GM21423 (cell line): ENCODE results near the gene HEATR5A.
"Not testable (repeated sequence)": the region's sequence is repeated elsewhere in the genome, so short reads cannot be mapped to it uniquely, and the experiment has no call there.

Source experiments
- ATAC-seq: cut with Tn5 transposase; IDR thresholded peaks from one replicate; pipeline ENCODE4 v1.9.1; 2021; ENCODE audit warnings: mild to moderate bottlenecking, moderate library complexity; ENCODE audit not compliant: unreplicated experiment

HEATR5A gene

GRCh38 chr14:31287294-31287972, 132.9 kb downstream of the HEATR5A start:
- no peak for ATAC-seq

- ATAC-seq: no peak
Observed at GRCh38 chr14:31286456-31287293, 133.7 kb downstream of the HEATR5A start.

- ATAC-seq: no peak
Observed at GRCh38 chr14:31283578-31284252, 136.6 kb downstream of the HEATR5A start.

GRCh38 chr14:31283153-31283552, 137.2 kb downstream of the HEATR5A start:
- ATAC-seq: no peak

GRCh38 chr14:31280871-31281220, 139.5 kb downstream of the HEATR5A start:
- ATAC-seq: no peak

- no peak for ATAC-seq
Observed at GRCh38 chr14:31280132-31280870, 140.0 kb downstream of the HEATR5A start.

GRCh38 chr14:31278883-31279282, 141.5 kb downstream of the HEATR5A start:
- ATAC-seq: no peak

GRCh38 chr14:31277085-31277484, 143.3 kb downstream of the HEATR5A start:
- no peak for ATAC-seq

GRCh38 chr14:31276417-31276816, 143.9 kb downstream of the HEATR5A start:
- ATAC-seq: not testable (repeated sequence)

GRCh38 chr14:31275731-31276130, 144.6 kb downstream of the HEATR5A start:
- ATAC-seq: no peak

GRCh38 chr14:31271648-31272047, 148.7 kb downstream of the HEATR5A start:
- ATAC-seq: no peak

GRCh38 chr14:31270196-31270772, 150.1 kb downstream of the HEATR5A start:
- ATAC-seq: no peak

GRCh38 chr14:31269634-31270195, 150.6 kb downstream of the HEATR5A start:
- no peak for ATAC-seq

- ATAC-seq: no peak
Observed at GRCh38 chr14:31268216-31268615, 152.1 kb downstream of the HEATR5A start.

GRCh38 chr14:31266437-31267331, 153.7 kb downstream of the HEATR5A start:
- ATAC-seq: no peak

GRCh38 chr14:31265701-31266398, 154.5 kb downstream of the HEATR5A start:
- ATAC-seq: no peak

GRCh38 chr14:31263485-31264133, 156.7 kb downstream of the HEATR5A start:
- ATAC-seq: no peak
